Endothelial cell (in vitro differentiated cells): Measurements from ENCODE around the gene ADD3. TPM values are rescaled to one million over a fixed set of nuclear protein-coding genes. Genes with fewer than 3 reads are reported as not detected.

Experiments used
- total RNA-seq: library from RNA; stranded (reverse); fragmentation: NEBNext Ultra II Directional; extraction: Animal tissue kit (Norgen Biotek cat#: 25700); gene quantifications from one replicate; pipeline ENCODE4 v1.2.1, GENCODE V29; 2021; ENCODE audit not compliant: unreplicated experiment

The ADD3 gene
- total RNA-seq, 1 donor from 2014 or later, result 125 TPM

Other genes with a start within 250 kb of the ADD3 start
- 202 TPM for gene XPNPEP1, start 84.5 kb upstream of the ADD3 start, total RNA-seq
- gene MXI1, start 199.6 kb downstream of the ADD3 start, total RNA-seq, result 10.3 TPM